ENCODE measurements around the gene GRK5.

Gene GRK5

DNA sequence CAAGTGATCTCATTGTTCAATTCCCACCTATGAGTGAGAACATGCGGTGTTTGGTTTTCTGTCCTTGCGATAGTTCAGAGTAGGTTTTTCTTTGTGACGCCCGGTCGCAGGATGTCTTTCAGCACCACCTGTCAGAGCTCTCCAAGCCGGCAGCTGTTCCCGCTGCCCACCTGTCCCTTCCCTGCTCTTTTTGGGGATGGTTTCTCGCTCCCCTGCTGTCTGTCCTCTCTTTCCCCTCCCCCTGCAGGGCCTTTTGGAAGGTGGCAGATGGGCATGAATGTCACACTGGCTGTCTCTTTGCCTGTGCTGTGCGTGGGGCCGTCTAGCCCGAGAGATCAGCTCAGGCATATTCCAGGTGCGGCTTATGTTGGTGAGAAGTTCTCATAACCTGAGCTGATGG is 137.0 kb downstream of the GRK5 start:
- 0 out of 2 replicates have a peak, but pooled peaks cover 3% of the 10 kb centered on the region for H3K79me2 ChIP-seq (ENCODE audit: insufficient read depth, low read length)
- H3K9me2 ChIP-seq (replicated peaks; ENCODE audit: low read depth, low read length) = no peaks in the 10 kb centered on the region
- no peaks in the 10 kb centered on the region for H3F3A ChIP-seq (ENCODE audit: low read depth)
- no peak overlapping the region for H2AFZ ChIP-seq (ENCODE audit: low read length)
- H3K27me3 ChIP-seq (ENCODE audit: insufficient read depth, low read length, poor library complexity, severe bottlenecking) = no peaks in the 10 kb centered on the region
- H3K4me2 ChIP-seq (ENCODE audit: low read depth, low read length, poor library complexity, severe bottlenecking) = no peak overlapping the region
- H3K4me3 ChIP-seq (ENCODE audit: low read length, poor library complexity, severe bottlenecking) = no peak overlapping the region
- TF ChIP-seq, protein P1, sequence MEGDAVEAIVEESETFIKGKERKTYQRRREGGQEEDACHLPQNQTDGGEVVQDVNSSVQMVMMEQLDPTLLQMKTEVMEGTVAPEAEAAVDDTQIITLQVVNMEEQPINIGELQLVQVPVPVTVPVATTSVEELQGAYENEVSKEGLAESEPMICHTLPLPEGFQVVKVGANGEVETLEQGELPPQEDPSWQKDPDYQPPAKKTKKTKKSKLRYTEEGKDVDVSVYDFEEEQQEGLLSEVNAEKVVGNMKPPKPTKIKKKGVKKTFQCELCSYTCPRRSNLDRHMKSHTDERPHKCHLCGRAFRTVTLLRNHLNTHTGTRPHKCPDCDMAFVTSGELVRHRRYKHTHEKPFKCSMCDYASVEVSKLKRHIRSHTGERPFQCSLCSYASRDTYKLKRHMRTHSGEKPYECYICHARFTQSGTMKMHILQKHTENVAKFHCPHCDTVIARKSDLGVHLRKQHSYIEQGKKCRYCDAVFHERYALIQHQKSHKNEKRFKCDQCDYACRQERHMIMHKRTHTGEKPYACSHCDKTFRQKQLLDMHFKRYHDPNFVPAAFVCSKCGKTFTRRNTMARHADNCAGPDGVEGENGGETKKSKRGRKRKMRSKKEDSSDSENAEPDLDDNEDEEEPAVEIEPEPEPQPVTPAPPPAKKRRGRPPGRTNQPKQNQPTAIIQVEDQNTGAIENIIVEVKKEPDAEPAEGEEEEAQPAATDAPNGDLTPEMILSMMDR (conservative IDR thresholded peaks at IDR 0.05; ENCODE audit: low read length) = no peak
- no peak for TF ChIP-seq EZH2phosphoT487 (IDR thresholded peaks at IDR 0.05; ENCODE audit: borderline replicate concordance)
- H3K4me1 ChIP-seq (ENCODE audit: insufficient read depth, low read length, poor library complexity, severe bottlenecking) = peaks cover 13% of the 10 kb centered on the region
- H3K9me3 ChIP-seq (ENCODE audit: insufficient read depth, low read depth, low read length) = no peaks in the 10 kb centered on the region
- peaks cover 3% of the 10 kb centered on the region; the same call in 1 of the 2 replicates for H3K36me3 ChIP-seq (ENCODE audit: insufficient read depth, low read length)
- H4K20me1 ChIP-seq (ENCODE audit: insufficient read depth, low read length, poor library complexity, severe bottlenecking) = no peaks in the 10 kb centered on the region
- H3K9ac ChIP-seq (ENCODE audit: low read depth, low read length, poor library complexity, severe bottlenecking) = no peak overlapping the region

DNA sequence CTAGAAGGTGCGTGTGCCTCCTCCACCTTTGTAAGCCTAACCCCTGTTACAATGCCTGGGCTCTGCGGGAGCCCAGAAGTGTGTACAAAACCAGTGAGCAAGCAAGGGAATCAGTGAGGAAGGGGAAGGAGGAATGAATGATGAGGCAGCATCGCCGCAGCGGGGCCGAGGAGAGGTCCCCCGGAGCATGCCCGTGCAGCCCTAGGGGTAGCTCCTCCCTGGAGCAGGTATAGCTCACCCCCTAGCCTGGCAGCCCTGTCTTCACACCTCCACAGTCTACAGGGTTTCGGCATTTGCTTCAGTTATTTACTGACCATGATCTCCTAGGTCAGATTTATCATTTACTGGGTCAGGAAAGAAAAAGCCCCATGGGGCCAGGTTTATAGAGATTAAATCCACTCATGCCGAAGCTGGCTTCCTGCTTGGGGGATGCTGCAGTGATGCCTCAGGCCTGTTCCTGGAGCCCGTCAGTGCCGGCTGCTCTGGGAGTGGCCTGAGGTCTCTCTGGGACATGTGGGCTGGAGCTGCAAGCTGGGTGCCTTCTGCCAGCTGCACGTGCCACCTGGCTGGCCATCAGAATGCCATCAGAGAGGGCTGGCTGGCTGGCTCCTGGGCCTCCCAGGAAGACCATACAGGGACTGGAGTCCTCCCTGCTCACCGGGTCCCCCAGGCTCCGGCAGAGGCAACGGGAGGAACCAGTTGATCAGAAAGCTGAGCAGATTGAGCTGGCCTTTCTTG is 138.9 kb downstream of the GRK5 start:
- Histone ChIP-seq H3K9me2 (replicated peaks; ENCODE audit: low read depth, low read length) (no peaks in the 10 kb centered on the region), H3F3A (ENCODE audit: low read depth) (no peaks in the 10 kb centered on the region), H3K4me2 (ENCODE audit: low read depth, low read length, poor library complexity, severe bottlenecking) (no peak overlapping the region), H3K4me3 (ENCODE audit: low read length, poor library complexity, severe bottlenecking) (no peak overlapping the region), H3K79me2 (ENCODE audit: insufficient read depth, low read length) (0 out of 2 replicates have a peak, but pooled peaks cover 3% of the 10 kb centered on the region), H4K20me1 (ENCODE audit: insufficient read depth, low read length, poor library complexity, severe bottlenecking) (no peaks in the 10 kb centered on the region), H3K9ac (ENCODE audit: low read depth, low read length, poor library complexity, severe bottlenecking) (no peak overlapping the region), H3K27me3 (ENCODE audit: insufficient read depth, low read length, poor library complexity, severe bottlenecking) (no peaks in the 10 kb centered on the region), H2AFZ (ENCODE audit: low read length) (no peak overlapping the region), H3K9me3 (ENCODE audit: insufficient read depth, low read depth, low read length) (peaks cover 1% of the 10 kb centered on the region; the same call in 1 of the 2 replicates), H3K36me3 (ENCODE audit: insufficient read depth, low read length) (peaks cover 14% of the 10 kb centered on the region; the same call in 1 of the 2 replicates), H3K4me1 (ENCODE audit: insufficient read depth, low read length, poor library complexity, severe bottlenecking) (peaks cover 9% of the 10 kb centered on the region)
- no peak for TF ChIP-seq EZH2phosphoT487 (IDR thresholded peaks at IDR 0.05; ENCODE audit: borderline replicate concordance)
- TF ChIP-seq, protein P1 (conservative IDR thresholded peaks at IDR 0.05; ENCODE audit: low read length) = no peak

DNA sequence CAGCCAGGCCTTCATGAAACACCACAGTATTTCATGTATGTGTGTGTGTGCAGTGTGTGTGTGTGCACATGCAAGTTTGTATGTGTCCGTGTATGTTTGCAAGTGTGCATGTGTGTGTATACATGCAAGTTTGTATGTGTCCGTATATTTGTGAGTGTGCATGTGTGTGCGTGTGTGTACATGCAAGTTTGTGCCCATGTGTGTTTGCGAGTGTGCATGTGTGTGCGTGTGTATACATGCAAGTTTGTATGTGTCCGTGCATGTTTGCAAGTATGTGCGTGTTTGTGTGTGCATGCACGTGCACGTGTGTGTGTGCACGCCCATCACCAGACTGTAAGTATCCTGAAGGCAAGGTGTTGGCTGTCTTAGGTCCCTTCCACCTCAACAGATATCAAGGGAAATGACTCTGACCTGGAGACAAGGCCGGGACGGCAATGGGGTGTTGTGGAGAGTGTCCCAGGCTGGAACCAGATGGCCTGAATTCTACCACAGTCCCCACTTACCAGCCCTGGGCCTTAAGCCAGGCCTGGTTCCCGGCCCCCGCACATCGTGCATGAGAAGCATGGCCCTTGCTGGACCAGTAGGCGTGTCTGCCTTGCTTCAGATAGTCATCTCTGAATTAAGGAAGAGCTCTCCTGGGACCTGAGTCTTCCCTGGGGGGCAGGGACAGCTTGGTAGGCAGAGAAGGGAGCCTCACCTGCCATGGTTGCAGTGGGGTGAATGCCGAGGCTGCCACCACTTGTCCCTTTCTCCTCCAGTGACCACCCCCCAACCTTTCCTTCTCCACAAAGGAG is 140.0 kb downstream of the GRK5 start:
- H4K20me1 ChIP-seq (ENCODE audit: insufficient read depth, low read length, poor library complexity, severe bottlenecking) = no peaks in the 10 kb centered on the region
- no peaks in the 10 kb centered on the region for H3K79me2 ChIP-seq (ENCODE audit: insufficient read depth, low read length)
- H3K4me3 ChIP-seq (ENCODE audit: low read length, poor library complexity, severe bottlenecking) = no peak overlapping the region
- no peaks in the 10 kb centered on the region for H3K9me2 ChIP-seq (replicated peaks; ENCODE audit: low read depth, low read length)
- H3K4me1 ChIP-seq (ENCODE audit: insufficient read depth, low read length, poor library complexity, severe bottlenecking) = peaks cover 3% of the 10 kb centered on the region
- no peak overlapping the region for H3K9ac ChIP-seq (ENCODE audit: low read depth, low read length, poor library complexity, severe bottlenecking)
- peaks cover 10% of the 10 kb centered on the region; the same call in 1 of the 2 replicates for H3K9me3 ChIP-seq (ENCODE audit: insufficient read depth, low read depth, low read length)
- no peaks in the 10 kb centered on the region for H3F3A ChIP-seq (ENCODE audit: low read depth)
- TF ChIP-seq EZH2phosphoT487 (IDR thresholded peaks at IDR 0.05; ENCODE audit: borderline replicate concordance) = no peak
- TF ChIP-seq, protein P1 (conservative IDR thresholded peaks at IDR 0.05; ENCODE audit: low read length) = no peak
- H3K27me3 ChIP-seq (ENCODE audit: insufficient read depth, low read length, poor library complexity, severe bottlenecking) = no peaks in the 10 kb centered on the region
- H3K36me3 ChIP-seq (ENCODE audit: insufficient read depth, low read length) = peaks cover 22% of the 10 kb centered on the region; the same call in 1 of the 2 replicates
- H2AFZ ChIP-seq (ENCODE audit: low read length) = no peak overlapping the region
- H3K4me2 ChIP-seq (ENCODE audit: low read depth, low read length, poor library complexity, severe bottlenecking) = no peak overlapping the region

Data from Loucy (cell line).